ENCODE measurements around the gene TUBA1A.
"Not testable (repeated sequence)": the region's sequence is repeated elsewhere in the genome, so short reads cannot be mapped to it uniquely, and the experiment has no call there.

The TUBA1A gene

GRCh38 chr12:49201595-49202295, 12.9 kb upstream of the TUBA1A start:
- H3K4me3 ChIP-seq (ENCODE audit: low read length) = no peak overlapping the region
- peak; percentile 25 for DNase-seq (ENCODE audit: low read depth)
- TF ChIP-seq, protein P1, sequence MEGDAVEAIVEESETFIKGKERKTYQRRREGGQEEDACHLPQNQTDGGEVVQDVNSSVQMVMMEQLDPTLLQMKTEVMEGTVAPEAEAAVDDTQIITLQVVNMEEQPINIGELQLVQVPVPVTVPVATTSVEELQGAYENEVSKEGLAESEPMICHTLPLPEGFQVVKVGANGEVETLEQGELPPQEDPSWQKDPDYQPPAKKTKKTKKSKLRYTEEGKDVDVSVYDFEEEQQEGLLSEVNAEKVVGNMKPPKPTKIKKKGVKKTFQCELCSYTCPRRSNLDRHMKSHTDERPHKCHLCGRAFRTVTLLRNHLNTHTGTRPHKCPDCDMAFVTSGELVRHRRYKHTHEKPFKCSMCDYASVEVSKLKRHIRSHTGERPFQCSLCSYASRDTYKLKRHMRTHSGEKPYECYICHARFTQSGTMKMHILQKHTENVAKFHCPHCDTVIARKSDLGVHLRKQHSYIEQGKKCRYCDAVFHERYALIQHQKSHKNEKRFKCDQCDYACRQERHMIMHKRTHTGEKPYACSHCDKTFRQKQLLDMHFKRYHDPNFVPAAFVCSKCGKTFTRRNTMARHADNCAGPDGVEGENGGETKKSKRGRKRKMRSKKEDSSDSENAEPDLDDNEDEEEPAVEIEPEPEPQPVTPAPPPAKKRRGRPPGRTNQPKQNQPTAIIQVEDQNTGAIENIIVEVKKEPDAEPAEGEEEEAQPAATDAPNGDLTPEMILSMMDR (IDR thresholded peaks at IDR 0.05; ENCODE audit: insufficient read depth, low read depth, low read length, missing control alignments) = no peak

DNA sequence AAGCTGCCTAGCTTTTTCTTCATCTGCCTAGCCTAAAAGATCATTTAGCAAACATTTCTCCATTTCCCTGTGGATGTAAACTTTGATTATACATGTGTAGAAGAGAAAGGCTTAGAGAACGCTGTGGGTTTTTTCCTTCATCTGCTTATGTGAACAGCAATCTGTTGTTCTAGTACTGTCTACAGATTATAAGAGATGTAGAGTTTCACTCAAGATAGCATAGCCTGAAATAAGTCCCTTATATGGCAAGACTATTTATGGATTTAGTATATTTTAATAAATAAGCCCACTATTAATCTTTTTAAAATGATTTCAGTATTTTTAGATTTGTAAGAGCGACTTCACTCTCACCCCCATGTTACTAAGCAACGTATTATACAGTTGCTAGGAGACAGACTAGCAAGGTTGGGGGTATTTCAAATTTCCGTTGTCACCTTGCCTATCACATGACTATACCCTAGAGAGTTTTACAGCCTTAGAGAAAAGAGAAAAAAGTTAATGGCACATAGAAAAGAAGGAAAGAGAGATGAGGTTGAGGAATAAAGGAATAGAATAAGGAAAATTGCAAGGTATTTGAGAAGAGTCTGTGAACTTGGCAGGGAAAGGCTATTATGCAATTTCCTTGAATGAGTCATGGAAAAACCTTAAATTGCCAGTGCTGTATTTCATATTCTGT, 12.2 kb upstream of the TUBA1A start:
- TF ChIP-seq, protein P1 (IDR thresholded peaks at IDR 0.05; ENCODE audit: insufficient read depth, low read depth, low read length, missing control alignments) = no peak
- peak; percentile 83 for DNase-seq (ENCODE audit: low read depth)
- no peak overlapping the region for H3K4me3 ChIP-seq (ENCODE audit: low read length)

DNA sequence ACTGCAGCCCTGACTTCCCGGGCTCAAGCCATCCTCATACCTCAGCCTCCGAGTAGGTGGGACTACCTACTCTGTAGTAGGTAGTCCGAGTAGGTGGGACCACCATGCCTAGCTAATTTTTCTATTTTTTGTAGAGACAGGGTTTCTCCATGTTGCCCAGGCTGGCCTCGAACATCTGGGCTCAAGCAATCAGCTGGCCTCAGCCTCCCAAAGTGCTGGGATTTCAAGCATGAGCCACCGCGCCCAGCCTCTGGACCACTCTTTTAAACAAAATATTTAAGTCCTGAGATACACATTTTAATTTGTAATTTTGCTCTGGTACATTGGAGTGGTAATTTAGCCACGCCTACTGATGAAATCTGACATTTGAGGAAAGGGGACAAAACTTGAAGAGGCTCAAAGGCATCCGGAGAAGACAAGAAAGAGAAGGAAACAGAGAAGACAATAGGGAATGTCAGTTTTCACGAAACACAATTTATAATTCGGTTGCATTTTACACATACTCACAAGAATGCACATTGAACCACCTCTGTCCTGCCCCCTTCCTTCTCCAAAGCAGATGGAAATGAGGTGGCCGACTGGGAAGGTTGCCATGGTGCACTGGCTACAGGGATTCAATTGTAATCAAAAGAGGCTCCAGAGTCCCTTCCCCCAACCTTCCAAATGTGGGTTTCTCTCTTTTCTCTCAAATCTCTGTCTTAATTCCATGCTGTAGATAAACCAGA, 9.7 kb upstream of the TUBA1A start:
- H3K4me3 ChIP-seq (ENCODE audit: low read length) = no peak overlapping the region
- peak; percentile 35 for DNase-seq (ENCODE audit: low read depth)
- TF ChIP-seq, protein P1 (IDR thresholded peaks at IDR 0.05; ENCODE audit: insufficient read depth, low read depth, low read length, missing control alignments) = no peak

GRCh38 chr12:49197256-49197655, 8.4 kb upstream of the TUBA1A start:
- DNase-seq (ENCODE audit: low read depth) = no peak
- H3K4me3 ChIP-seq (ENCODE audit: low read length) = no peak overlapping the region

GRCh38 chr12:49195736-49196135, 6.9 kb upstream of the TUBA1A start:
- TF ChIP-seq, protein P1 (IDR thresholded peaks at IDR 0.05; ENCODE audit: insufficient read depth, low read depth, low read length, missing control alignments) = no peak
- DNase-seq (ENCODE audit: low read depth) = no peak
- no peak overlapping the region for H3K4me3 ChIP-seq (ENCODE audit: low read length)

More at GRCh38 chr12:49197256-49197655, 8.4 kb upstream of the TUBA1A start:
- TF ChIP-seq, protein P1 (IDR thresholded peaks at IDR 0.05; ENCODE audit: insufficient read depth, low read depth, low read length, missing control alignments) = no peak

DNA sequence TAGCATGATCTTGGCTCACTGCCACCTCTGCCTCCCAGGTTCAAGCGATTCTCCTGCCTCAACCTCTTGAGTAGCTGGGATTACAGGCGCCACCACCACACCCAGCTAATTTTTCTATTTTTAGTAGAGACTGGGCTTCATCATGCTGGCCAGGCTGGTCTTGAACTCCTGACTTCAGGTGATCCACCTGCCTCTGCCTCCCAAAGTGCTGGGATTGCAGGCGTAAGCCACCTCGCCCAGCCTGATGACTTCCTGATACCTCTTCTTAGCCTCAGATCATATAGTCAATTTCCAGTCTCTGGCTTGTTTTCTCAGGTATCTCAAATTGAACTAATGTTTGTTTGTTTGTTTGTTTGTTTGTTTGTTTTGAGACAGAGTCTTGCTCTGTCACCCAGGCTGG, 4.9 kb upstream of the TUBA1A start:
- not testable (repeated sequence) for H3K4me3 ChIP-seq (ENCODE audit: low read length); DNase-seq (ENCODE audit: low read depth)

- H3K4me3 ChIP-seq (ENCODE audit: low read length); DNase-seq (ENCODE audit: low read depth): not testable (repeated sequence)
Measured at GRCh38 chr12:49191498-49191897, 2.6 kb upstream of the TUBA1A start.
